Stimulated activated CD4-positive, alpha-beta T cell treated with anti-CD3 and anti-CD28 coated beads, Interleukin-1b, Interleukin-23, amount 100 ng/mL, for 4 hours (primary cell): ENCODE measurements around the gene SP1.

ENCODE experiments used
- DNase-seq, 2 donors: peaks; one replicate each; pipeline ENCODE4 v3.0.0-alpha.2; 2020; ENCODE audit warnings: low read depth in 2 of 2

SP1 gene

GRCh38 chr12:53450936-53451335 lies 71.0 kb downstream of the SP1 start:
- no peak for DNase-seq

GRCh38 chr12:53451661-53452158 lies 71.7 kb downstream of the SP1 start, which contains the start of gene PCBP2:
PCBP2 (plus strand) TSS chr12:53452102; CDS start chr12:53454801, 2,699 bp downstream.
- DNase-seq: peak; percentile 92 to 93

GRCh38 chr12:53452159-53453077 lies 72.4 kb downstream of the SP1 start:
- peak; percentile 64 to 69 for DNase-seq

GRCh38 chr12:53453953-53454640 lies 74.1 kb downstream of the SP1 start:
- DNase-seq: no peak

GRCh38 chr12:53454707-53455106 lies 74.7 kb downstream of the SP1 start:
- DNase-seq: no peak

- DNase-seq: no peak
These were observed 76.8 kb downstream of the SP1 start for GRCh38 chr12:53456654-53457366.

- DNase-seq: no peak
These were observed 79.1 kb downstream of the SP1 start for GRCh38 chr12:53459097-53459496.

- no peak for DNase-seq
These were observed 81.1 kb downstream of the SP1 start for GRCh38 chr12:53461059-53461458.

GRCh38 chr12:53461591-53461990 lies 81.6 kb downstream of the SP1 start:
- no peak for DNase-seq

- DNase-seq: no peak
These were observed 83.0 kb downstream of the SP1 start for GRCh38 chr12:53462935-53463334.

- DNase-seq: no peak
These were observed 84.0 kb downstream of the SP1 start for GRCh38 chr12:53463802-53464560.

- DNase-seq: no peak
These were observed 84.9 kb downstream of the SP1 start for GRCh38 chr12:53464685-53465418.

- DNase-seq: no peak
These were observed 85.7 kb downstream of the SP1 start for GRCh38 chr12:53465679-53466078.
